WI38 (cell line): ENCODE data around the gene BRSK2.
A peak's percentile ranks its signal among the peaks of the same experiment; 100 is the strongest.

ENCODE experiments used
- H3K4me3 ChIP-seq: 2 replicates; pipeline ENCODE4 v1.5.1; 2011; ENCODE audit warnings: low read depth, mild to moderate bottlenecking, control low read depth, low read length
- TF ChIP-seq, protein P1 (sequence below): IDR thresholded peaks from 2 replicates; pipeline ENCODE4 v1.5.1; 2012; ENCODE audit warnings: low read depth, mild to moderate bottlenecking, control low read depth, low read length

BRSK2 gene

DNA sequence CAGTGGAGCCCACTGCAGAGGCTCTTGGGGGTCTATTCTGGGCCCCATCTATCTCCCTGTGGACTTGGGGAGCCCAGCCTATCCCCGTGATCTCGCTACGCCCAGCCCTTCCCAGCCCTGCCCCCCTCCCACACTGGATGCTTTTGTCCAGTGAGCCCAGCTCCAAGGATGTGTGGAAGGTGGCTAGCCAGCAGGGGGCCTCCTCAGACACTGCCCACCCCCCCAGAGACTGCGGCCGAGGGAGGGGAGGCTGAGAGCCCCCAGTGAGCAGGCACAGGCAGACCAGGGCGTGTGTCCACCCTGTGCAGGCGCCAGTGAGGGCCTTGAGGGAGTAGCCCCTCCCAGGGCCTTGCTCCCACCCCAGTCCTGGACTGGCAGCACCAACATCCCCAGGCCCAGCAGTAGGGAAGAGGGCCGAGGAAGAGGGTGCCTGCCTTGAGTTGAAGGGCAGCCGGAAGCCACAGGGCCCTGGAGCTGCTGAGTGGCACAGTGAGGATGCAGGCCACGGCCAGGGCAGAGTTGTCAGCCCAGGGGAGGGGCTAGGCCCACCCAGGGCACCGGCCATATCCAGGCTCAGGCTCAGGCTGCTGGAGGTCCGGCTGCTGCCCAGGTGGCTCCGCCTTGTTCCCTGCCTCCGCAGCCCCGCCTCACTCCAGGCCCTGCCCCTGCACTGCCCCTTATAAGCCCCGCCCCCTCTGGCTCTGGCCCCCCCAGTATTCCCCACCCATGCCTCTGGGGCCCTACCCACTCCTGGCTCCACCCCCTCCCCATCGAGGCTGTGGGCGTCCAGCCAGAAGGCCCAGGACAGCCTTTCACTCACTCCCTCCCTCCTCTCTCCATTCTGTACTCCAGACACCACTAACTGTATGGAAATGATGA lies 68.8 kb downstream of the BRSK2 start:
- H3K4me3 ChIP-seq = no peak overlapping the region
- TF ChIP-seq, protein P1, sequence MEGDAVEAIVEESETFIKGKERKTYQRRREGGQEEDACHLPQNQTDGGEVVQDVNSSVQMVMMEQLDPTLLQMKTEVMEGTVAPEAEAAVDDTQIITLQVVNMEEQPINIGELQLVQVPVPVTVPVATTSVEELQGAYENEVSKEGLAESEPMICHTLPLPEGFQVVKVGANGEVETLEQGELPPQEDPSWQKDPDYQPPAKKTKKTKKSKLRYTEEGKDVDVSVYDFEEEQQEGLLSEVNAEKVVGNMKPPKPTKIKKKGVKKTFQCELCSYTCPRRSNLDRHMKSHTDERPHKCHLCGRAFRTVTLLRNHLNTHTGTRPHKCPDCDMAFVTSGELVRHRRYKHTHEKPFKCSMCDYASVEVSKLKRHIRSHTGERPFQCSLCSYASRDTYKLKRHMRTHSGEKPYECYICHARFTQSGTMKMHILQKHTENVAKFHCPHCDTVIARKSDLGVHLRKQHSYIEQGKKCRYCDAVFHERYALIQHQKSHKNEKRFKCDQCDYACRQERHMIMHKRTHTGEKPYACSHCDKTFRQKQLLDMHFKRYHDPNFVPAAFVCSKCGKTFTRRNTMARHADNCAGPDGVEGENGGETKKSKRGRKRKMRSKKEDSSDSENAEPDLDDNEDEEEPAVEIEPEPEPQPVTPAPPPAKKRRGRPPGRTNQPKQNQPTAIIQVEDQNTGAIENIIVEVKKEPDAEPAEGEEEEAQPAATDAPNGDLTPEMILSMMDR = peak; percentile 44

DNA sequence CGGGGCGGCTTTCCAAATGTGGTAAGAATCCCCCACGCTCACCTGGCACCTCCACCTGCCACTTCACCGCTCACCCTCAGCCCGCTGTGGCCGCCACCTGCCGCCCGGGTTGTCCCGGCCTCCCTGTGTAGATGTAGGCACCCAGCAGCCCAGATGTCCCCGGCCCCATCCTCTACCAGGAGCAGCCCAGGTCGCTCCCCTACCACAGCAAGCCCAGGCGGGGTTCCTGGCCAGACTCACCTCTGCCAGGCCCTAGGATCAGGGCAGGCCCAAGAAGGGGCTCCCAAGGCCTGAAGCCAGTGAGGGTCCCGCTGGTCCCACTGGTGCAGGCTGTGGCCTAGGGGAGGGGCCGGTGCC lies 69.5 kb downstream of the BRSK2 start:
- TF ChIP-seq, protein P1 = no peak
- no peak overlapping the region for H3K4me3 ChIP-seq

DNA sequence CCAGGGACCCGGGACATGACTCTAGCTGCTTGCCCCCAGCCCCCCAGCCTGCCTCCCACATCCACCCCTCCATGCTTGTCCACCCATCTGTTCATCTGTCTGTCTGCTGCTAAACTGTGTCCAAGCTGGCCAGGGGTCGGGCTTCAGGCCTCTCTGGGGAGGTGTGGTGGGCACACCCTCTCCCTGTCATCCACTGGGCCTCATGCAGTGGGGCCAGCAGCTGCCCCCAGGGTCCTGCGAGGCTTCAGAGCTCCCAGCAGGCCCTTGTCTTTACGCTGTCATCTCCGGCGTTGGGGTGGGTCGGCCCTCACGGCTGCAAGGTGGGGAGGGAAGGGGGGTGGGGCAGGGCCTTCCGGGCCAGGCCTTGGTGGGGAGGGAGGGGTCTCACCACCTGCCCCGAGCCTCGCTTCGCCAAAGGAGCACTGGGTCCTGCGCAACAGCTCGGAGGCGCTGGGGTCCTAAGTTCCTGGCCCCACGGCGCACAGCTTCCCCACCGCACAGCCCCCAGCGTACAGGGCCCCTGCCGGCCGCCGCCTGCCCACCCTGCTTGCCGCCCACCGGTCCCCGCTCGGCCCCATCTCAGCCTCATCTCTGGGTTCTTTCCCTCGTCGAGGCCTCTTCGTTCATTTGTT lies 70.1 kb downstream of the BRSK2 start:
- TF ChIP-seq, protein P1 = no peak
- no peak overlapping the region for H3K4me3 ChIP-seq

DNA sequence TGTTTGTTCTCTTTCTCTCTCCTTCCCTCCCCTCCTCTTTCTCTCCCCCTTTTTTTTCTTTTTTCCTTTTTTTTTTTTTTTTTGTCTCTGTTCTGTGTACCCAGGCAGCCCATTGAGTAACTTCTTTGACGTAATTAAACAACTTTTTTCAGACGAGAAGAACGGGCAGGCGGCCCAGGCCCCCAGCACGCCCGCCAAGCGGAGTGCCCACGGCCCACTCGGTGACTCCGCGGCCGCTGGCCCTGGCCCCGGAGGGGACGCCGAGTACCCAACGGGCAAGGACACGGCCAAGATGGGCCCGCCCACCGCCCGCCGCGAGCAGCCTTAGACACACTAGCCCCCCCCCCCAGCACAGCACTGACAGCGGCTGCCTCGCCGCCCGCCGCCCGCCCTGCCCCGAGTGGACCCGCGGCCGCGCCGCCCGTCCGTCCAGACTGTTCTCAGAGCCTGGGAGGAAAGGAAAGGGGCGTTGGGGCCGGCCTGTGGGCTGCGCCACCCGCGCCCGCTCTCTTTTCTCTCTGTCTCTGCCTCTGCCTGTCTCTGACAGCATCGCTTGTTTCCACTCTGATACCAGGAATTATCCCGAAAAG lies 70.8 kb downstream of the BRSK2 start:
- TF ChIP-seq, protein P1 = no peak
- H3K4me3 ChIP-seq = no peak overlapping the region

DNA sequence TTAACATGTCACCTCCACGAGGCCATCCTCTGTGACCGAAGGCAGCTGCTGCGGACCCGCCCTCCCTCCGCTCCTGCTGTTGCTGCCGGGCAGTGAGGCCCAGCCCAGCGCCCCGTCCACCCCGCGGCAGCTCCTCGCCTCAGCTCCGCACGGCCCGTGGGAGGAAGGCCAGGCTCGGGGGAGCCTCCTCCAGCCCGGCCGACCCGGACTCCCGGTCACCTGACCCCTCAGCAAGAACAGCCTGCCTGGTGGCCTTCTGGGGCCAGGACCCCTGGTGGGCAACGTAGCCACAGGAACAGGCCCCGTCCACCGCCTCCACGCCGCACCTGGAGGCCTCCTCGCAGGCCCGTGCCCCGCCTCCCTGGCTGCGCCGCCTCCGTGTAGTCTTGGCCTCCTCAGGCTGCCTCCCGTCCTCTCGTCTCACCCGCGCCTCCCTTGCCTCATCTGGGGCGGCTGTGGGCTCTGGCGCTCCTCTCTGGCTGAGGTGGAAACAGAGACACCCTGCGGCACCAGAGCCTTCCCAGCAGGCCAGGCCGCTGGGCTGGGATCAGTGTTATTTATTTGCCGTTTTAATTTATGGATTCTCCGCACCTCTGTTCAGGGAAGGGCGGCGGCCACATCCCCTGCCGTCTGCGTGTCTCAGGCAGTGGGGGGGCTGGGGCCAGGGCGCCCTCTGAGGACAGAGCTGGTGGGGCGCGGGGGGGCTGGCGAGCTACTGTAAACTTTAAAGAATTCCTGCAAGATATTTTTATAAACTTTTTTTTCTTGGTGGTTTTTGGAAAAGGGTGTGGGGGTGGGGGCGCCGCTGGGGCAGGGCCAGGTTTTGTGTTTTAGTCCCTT lies 71.5 kb downstream of the BRSK2 start:
- no peak overlapping the region for H3K4me3 ChIP-seq
- TF ChIP-seq, protein P1 = no peak

DNA sequence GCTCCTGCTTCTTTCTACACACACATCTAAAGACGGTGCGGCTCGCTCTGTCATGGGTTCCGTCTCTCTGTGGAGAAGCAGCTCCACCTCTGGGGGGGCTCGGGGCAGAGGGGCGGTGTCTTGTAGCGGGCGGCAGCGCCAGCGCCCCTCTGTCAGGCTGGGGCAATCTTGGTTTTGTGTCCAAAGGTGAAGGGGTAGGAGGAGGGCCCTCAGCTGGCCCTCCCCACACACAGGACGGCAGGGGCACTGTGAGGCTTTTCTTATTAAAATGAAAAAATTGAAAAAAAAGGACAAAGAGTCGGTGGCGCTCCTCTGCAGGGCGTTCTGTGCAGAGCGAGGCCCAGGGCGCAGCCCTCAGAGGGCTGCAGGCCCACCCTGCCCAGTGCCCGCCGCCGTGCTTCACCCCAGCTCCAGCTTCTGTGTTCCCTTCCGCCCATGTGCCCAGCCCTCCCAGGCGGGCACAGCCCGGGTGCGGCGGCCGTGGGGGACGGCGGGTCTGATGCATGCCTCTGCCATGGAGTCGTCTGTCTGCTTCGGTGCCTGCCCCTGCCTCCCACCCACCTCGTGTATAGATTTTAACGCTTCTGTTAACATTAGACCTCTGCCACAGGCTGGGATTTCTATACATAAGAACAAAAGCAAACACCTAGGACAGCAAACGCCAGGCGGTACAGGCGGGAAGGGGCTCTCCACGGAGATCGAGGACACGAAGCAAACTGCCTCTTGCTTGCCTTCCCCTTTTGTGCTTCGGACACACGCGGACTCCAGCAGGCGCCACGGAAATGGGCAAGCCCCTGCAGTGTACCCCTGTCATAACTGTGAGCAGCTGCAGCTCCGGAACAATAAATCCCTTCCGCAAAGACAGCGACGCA lies 72.3 kb downstream of the BRSK2 start:
- TF ChIP-seq, protein P1 = no peak
- no peak overlapping the region for H3K4me3 ChIP-seq
